Measurements from ENCODE around the gene OR2V2. TPM values are rescaled to one million over a fixed set of nuclear protein-coding genes. Genes with fewer than 3 reads are reported as not detected.
"Not testable (repeated sequence)": the region's sequence is repeated elsewhere in the genome, so short reads cannot be mapped to it uniquely, and the experiment has no call there.

Gene OR2V2
- polyA plus RNA-seq, 1 donor from 2014 or later, result not detected

DNA sequence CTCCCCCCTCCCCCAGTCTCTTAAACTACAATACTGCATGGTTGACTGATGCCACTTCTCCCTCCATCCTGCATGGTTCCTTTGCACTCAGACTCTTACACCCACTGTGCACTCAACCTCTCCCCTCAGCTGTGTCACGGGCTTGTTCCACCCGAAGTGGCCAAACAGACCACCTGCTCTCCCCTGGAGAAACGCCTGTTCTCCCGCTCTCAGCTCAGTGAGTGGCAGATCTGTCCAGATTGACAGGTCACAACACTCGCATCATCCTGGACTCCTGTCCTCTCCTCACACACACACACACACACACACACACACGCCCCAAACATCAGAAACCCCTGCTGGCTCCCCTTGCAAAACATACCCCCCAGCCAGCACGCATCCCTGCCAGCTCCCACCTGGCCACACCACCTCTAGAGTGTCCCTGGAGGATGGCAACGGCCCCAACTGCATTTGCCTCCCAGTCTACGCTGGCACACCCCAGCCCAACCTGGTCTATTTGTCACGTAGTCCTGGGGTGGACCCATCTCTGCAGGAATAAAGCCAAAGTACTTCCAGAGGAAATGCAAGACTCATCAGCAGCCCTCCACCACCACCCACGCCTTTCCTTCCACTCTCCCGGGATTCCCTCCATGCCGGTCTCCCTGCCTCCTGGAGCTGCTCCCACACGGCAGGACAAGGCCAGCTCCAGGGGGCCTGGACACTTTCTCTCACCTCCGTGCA is 19.3 kb upstream of the OR2V2 start:
- no peak overlapping the region for H3K27ac ChIP-seq (ENCODE audit: low read length)
- H2AFZ ChIP-seq (ENCODE audit: low read depth, low read length), result no peak overlapping the region
- H3K9me3 ChIP-seq (ENCODE audit: low read length), result no peaks in the 10 kb centered on the region
- TF ChIP-seq TAF1 (IDR thresholded peaks at IDR 0.05; ENCODE audit: low read depth), result no peak
- TF ChIP-seq RAD21 (conservative IDR thresholded peaks at IDR 0.05), result no peak
- TF ChIP-seq, protein P1, sequence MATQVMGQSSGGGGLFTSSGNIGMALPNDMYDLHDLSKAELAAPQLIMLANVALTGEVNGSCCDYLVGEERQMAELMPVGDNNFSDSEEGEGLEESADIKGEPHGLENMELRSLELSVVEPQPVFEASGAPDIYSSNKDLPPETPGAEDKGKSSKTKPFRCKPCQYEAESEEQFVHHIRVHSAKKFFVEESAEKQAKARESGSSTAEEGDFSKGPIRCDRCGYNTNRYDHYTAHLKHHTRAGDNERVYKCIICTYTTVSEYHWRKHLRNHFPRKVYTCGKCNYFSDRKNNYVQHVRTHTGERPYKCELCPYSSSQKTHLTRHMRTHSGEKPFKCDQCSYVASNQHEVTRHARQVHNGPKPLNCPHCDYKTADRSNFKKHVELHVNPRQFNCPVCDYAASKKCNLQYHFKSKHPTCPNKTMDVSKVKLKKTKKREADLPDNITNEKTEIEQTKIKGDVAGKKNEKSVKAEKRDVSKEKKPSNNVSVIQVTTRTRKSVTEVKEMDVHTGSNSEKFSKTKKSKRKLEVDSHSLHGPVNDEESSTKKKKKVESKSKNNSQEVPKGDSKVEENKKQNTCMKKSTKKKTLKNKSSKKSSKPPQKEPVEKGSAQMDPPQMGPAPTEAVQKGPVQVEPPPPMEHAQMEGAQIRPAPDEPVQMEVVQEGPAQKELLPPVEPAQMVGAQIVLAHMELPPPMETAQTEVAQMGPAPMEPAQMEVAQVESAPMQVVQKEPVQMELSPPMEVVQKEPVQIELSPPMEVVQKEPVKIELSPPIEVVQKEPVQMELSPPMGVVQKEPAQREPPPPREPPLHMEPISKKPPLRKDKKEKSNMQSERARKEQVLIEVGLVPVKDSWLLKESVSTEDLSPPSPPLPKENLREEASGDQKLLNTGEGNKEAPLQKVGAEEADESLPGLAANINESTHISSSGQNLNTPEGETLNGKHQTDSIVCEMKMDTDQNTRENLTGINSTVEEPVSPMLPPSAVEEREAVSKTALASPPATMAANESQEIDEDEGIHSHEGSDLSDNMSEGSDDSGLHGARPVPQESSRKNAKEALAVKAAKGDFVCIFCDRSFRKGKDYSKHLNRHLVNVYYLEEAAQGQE (IDR thresholded peaks at IDR 0.05; ENCODE audit: borderline replicate concordance), result no peak
- TF ChIP-seq MXI1 (conservative IDR thresholded peaks at IDR 0.05; ENCODE audit: poor library complexity, severe bottlenecking), result no peak
- no peak for TF ChIP-seq EZH2 (IDR thresholded peaks at IDR 0.05; ENCODE audit: borderline replicate concordance, insufficient read depth, low read length, poor library complexity, severe bottlenecking)
- TF ChIP-seq POLR2AphosphoS5 (IDR thresholded peaks at IDR 0.05), result no peak
- TF ChIP-seq SMC3 (conservative IDR thresholded peaks at IDR 0.05; ENCODE audit: poor library complexity), result no peak
- TF ChIP-seq EP300 (conservative IDR thresholded peaks at IDR 0.05; ENCODE audit: poor library complexity, severe bottlenecking), result no peak
- TF ChIP-seq CTCF (IDR thresholded peaks at IDR 0.05; ENCODE audit: poor library complexity, severe bottlenecking), result no peak
- no peak overlapping the region for H3K4me3 ChIP-seq (ENCODE audit: low read length)
- no peaks in the 10 kb centered on the region for H3K79me2 ChIP-seq (replicated peaks; ENCODE audit: insufficient read depth, low read length)
- no peaks in the 10 kb centered on the region for H4K20me1 ChIP-seq (ENCODE audit: insufficient read depth)
- no peak overlapping the region for H3K4me2 ChIP-seq (ENCODE audit: low read length)
- no peaks in the 10 kb centered on the region for H3K9me2 ChIP-seq (ENCODE audit: insufficient read depth, low read length)
- no peak overlapping the region for H3K9ac ChIP-seq (ENCODE audit: low read length)
- H3F3A ChIP-seq (ENCODE audit: insufficient read depth, low read length, poor library complexity, severe bottlenecking), result no peaks in the 10 kb centered on the region
- H3K36me3 ChIP-seq (ENCODE audit: insufficient read depth, low read length), result no peaks in the 10 kb centered on the region
- no peaks in the 10 kb centered on the region for H3K27me3 ChIP-seq (ENCODE audit: insufficient read depth, low read depth, low read length)

- TF ChIP-seq POLR2AphosphoS5 (IDR thresholded peaks at IDR 0.05), result no peak
- TF ChIP-seq, protein P1 (IDR thresholded peaks at IDR 0.05; ENCODE audit: borderline replicate concordance), result no peak
- TF ChIP-seq SMC3 (conservative IDR thresholded peaks at IDR 0.05; ENCODE audit: poor library complexity), result no peak
- TF ChIP-seq RAD21 (conservative IDR thresholded peaks at IDR 0.05), result no peak
- no peak for TF ChIP-seq CTCF (IDR thresholded peaks at IDR 0.05; ENCODE audit: poor library complexity, severe bottlenecking)
- no peak for TF ChIP-seq EZH2 (IDR thresholded peaks at IDR 0.05; ENCODE audit: borderline replicate concordance, insufficient read depth, low read length, poor library complexity, severe bottlenecking)
- TF ChIP-seq EP300 (conservative IDR thresholded peaks at IDR 0.05; ENCODE audit: poor library complexity, severe bottlenecking), result no peak
- TF ChIP-seq MXI1 (conservative IDR thresholded peaks at IDR 0.05; ENCODE audit: poor library complexity, severe bottlenecking), result no peak
- TF ChIP-seq TAF1 (IDR thresholded peaks at IDR 0.05; ENCODE audit: low read depth), result no peak
- Histone ChIP-seq H4K20me1 (ENCODE audit: insufficient read depth) (no peaks in the 10 kb centered on the region), H3K4me2 (ENCODE audit: low read length) (no peak overlapping the region), H3K9me2 (ENCODE audit: insufficient read depth, low read length) (no peaks in the 10 kb centered on the region), H3K27me3 (ENCODE audit: insufficient read depth, low read depth, low read length) (no peaks in the 10 kb centered on the region), H3K36me3 (ENCODE audit: insufficient read depth, low read length) (no peaks in the 10 kb centered on the region), H3K9me3 (ENCODE audit: low read length) (no peaks in the 10 kb centered on the region), H3K27ac (ENCODE audit: low read length) (no peak overlapping the region), H3K79me2 (replicated peaks; ENCODE audit: insufficient read depth, low read length) (no peaks in the 10 kb centered on the region), H3K4me3 (ENCODE audit: low read length) (no peak overlapping the region), H2AFZ (ENCODE audit: low read depth, low read length) (no peak overlapping the region), H3K9ac (ENCODE audit: low read length) (no peak overlapping the region), H3F3A (ENCODE audit: insufficient read depth, low read length, poor library complexity, severe bottlenecking) (no peaks in the 10 kb centered on the region)
Measured at GRCh38 chr5:181129601-181130000, 17.8 kb upstream of the OR2V2 start.

DNA sequence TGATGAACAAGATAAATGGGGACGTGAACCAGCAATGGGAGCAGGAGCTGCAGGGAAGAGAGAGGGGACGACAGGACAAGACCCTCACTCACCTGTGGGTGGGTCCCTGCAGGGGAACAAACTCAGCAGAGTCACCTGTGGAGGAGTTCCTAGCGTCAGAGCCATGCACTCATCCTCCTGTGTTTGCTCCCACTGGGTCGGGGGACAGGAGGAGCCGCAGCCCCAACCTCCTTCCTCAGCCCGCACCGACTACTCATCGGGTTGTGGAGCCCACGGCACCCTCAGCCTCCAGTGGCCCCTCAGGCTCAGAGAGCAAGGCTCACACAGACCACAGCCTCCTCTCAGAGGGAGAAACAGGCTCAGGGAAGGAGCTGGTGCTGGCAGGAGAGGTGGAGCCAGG is 17.3 kb upstream of the OR2V2 start:
- not testable (repeated sequence) for H3K4me3 ChIP-seq (ENCODE audit: low read length); H3K9ac ChIP-seq (ENCODE audit: low read length)

More for the DNA sequence above, 17.3 kb upstream of the OR2V2 start:
- not testable (repeated sequence) for H3K4me2 ChIP-seq (ENCODE audit: low read length); H3K27me3 ChIP-seq (ENCODE audit: insufficient read depth, low read depth, low read length); H4K20me1 ChIP-seq (ENCODE audit: insufficient read depth); H3F3A ChIP-seq (ENCODE audit: insufficient read depth, low read length, poor library complexity, severe bottlenecking); H2AFZ ChIP-seq (ENCODE audit: low read depth, low read length); H3K9me3 ChIP-seq (ENCODE audit: low read length); H3K9me2 ChIP-seq (ENCODE audit: insufficient read depth, low read length); H3K36me3 ChIP-seq (ENCODE audit: insufficient read depth, low read length); H3K79me2 ChIP-seq (replicated peaks; ENCODE audit: insufficient read depth, low read length); H3K27ac ChIP-seq (ENCODE audit: low read length)
